HG02973 (cell line): ENCODE data around the gene COL23A1.

ENCODE experiments used
- ATAC-seq: cut with Tn5 transposase; IDR thresholded peaks from one replicate; pipeline ENCODE4 v1.9.1; 2021; ENCODE audit warnings: moderate library complexity; ENCODE audit not compliant: unreplicated experiment

The COL23A1 gene

GRCh38 chr5:178367736-178368120 is 222.5 kb downstream of the COL23A1 start:
- ATAC-seq = no peak

- ATAC-seq = no peak
Measured at GRCh38 chr5:178366998-178367735, 223.0 kb downstream of the COL23A1 start.

DNA sequence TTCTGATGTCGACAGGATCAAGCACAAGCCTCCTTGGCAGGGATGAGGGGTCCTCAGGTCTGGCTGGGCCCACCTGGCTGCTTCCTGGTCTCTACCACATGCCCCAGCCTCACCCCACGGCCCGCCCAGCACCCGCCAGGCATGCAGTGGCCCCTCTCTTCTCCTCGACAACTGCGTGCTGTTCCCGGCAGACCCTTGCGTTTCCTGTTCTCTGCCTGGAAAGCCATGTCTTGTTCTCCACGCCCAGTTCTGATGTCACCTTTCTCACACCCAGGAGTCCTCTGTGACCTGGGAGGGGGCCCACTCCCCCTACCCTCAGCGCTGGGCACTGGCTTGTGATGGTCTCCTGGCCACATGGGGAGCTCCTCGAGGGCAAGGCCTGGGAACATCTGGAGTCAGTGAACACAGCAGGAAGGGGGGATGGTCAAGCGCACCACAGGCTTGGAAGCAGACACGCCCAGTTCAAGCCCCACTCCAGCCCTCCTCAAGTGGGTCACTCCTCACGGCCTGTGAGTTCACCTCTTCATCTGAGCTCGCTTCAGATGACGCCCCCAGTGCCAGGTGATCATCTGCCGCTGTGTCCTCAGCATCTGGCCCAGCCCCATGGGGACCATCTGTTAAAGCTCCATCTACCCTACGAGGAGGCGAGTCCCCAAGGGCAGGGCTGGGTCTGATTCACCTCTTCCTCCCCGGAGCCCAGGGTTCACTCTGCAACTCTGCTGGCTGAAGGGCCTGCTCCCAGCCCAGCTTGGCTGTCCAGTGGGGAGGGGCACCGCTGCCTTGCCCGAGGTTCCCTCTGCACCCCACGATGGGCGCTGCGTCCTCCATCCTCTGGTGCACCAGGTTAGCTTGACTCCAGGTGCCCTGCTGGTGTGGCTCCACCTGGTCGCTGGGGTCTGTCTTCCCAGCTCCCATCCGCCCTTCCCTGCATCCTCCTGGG is 224.4 kb downstream of the COL23A1 start:
- ATAC-seq = no peak

DNA sequence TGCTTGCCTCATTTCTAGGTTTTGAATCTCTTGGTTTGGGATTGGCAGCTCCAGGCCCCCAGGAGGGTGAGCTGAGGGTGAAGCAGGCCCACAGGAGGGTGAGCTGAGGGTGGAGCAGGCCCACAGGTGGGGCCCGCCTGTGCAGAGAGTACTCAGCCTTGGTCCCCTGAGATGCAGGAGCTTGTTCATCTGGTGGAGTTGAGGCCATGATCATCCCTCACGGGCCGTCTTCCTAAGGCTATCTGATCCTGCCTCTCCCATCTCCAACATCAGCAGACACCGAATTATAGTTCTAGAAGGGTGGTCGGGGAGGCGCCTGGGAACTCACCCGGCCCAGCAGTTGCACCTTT is 225.9 kb downstream of the COL23A1 start:
- no peak for ATAC-seq

GRCh38 chr5:178363501-178364325 is 226.5 kb downstream of the COL23A1 start:
- ATAC-seq = no peak

- no peak for ATAC-seq
Measured at GRCh38 chr5:178361657-178362445, 228.3 kb downstream of the COL23A1 start.

GRCh38 chr5:178360926-178361235 is 229.3 kb downstream of the COL23A1 start:
- no peak for ATAC-seq

DNA sequence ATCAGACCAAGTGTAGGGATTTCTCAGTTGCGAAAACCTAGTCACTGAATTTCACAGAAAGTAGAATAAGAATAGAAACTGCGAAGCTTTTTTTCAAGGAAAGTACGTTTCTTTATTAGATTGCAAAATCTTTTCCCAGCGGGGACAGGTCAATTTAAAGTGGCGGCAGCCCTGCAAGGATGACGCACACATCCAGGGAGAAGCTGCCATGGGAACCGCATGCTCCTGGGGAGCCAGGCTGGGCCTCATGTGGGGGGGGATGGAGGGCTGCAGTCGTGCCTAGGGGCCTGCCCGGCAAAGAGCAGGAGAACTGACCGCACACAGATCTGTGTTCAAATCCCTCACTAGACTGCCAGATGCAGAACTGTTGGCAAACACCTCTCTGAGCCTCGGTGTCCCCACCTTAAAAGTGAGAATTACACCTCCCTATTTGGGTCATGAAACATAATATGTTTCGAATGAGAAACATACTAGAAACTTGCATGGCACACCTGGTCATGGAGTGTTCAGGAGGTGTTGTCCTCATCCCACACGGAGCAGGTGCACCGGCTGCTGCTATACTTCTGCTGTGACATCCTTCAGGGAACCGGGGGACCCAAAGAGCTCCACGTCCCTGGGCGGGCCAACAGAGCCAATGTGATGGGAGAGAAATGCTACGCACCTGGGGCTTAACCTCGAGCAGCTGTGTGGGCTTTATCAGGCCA is 229.8 kb downstream of the COL23A1 start:
- ATAC-seq = no peak

DNA sequence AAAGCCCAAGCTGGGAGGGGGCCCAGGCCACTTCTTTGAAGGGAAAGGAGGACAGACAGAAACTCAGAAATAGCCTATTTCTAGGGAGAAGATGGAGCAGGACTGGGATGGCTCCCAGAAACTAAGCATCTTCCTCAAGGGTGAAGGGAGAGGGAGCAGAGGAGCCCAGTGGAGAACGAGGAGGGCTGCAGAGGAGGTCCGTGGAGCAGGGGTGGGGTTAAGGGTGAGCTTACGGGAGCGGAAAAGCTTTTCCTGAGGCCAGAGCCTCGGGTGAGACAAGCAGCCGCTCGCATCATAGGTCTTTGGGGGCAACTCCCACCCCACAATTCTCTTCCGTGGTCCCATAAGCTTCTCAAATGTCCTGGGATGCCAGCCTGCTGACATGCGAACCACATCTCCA is 230.5 kb downstream of the COL23A1 start:
- no peak for ATAC-seq

DNA sequence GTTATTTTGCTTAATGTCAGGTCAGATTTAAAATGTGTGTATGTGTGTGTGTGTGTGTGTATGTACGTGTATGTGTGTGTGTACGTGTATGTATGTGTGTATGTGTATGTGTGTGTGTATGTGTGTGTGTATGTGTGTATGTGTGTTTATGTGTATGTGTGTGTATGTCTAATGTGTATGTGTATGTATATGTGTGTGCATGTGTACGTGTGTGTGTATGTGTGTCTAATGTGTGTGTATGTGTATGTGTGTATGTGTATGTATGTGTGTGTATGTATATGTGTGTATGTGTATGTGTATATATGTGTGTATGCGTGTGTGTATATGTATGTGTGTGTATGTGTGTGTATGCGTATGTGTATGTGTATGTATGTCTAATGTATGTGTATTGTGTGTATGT is 232.5 kb downstream of the COL23A1 start:
- no peak for ATAC-seq

DNA sequence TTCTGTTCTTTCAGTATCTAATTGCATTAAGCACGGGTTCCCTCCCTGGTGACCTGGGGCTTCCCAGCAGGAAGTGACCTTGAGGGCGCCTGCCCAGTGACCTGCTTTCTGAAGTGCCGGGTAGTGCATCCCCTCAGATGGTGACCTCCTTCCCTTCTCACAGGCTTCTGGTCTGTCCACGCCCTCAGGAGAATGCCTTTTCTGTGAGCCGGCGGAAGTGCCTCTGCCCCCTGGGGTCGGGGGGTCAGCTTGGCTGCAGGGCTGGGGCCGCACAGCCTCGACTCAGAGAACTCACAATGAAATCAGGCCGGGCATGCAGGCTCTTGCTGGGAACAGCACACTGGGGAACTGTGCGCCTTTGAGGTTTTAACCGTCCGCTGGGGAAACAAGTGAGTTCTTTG is 233.1 kb downstream of the COL23A1 start:
- no peak for ATAC-seq

- no peak for ATAC-seq
Measured at GRCh38 chr5:178356431-178356872, 233.7 kb downstream of the COL23A1 start.

GRCh38 chr5:178355671-178356070 is 234.5 kb downstream of the COL23A1 start:
- no peak for ATAC-seq

- no peak for ATAC-seq
Measured at GRCh38 chr5:178353461-178353860, 236.7 kb downstream of the COL23A1 start.

GRCh38 chr5:178352035-178352349 is 238.2 kb downstream of the COL23A1 start:
- ATAC-seq = no peak

GRCh38 chr5:178351221-178352034 is 238.8 kb downstream of the COL23A1 start:
- no peak for ATAC-seq

DNA sequence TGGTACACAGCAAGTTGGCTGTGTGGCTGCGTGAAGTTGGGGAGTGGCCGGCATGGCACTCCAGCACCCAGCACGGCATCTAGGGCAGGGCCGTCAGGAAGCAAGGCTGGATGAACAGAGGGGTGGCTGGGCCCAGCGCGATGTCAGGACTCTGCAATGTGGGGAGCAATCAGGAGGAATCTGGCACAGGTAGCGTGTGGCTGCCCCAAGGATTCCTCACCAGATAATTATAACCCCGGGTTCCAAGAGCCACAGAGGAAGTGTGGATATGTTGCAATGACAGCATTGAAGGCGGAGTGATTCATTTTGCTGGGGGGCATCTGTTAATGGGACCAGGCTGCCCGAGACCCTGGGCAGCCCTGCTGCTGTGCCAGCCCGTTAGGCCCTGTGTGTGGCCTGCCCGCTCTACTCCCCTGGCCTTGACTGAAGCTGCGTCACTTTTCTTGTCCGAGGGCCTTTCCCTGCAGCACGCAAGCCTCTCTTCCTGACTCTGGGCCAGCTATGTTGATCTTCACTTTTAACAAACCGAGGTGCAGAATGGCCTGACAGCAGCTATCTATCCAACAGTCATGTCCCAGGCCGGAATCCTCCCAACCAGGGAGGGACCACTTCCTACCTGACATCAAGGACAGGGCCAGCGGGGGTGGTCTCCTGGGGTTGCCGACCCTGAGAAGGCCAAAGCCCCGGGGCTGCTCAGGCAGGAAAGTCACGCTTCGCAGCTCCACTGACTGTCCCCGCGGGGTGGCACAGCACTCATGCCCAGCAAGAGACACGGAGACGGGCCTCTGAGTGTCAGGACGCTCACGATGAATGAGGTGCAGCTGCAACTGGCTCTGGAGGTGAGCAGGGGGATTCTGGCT is 239.6 kb downstream of the COL23A1 start:
- ATAC-seq = no peak

DNA sequence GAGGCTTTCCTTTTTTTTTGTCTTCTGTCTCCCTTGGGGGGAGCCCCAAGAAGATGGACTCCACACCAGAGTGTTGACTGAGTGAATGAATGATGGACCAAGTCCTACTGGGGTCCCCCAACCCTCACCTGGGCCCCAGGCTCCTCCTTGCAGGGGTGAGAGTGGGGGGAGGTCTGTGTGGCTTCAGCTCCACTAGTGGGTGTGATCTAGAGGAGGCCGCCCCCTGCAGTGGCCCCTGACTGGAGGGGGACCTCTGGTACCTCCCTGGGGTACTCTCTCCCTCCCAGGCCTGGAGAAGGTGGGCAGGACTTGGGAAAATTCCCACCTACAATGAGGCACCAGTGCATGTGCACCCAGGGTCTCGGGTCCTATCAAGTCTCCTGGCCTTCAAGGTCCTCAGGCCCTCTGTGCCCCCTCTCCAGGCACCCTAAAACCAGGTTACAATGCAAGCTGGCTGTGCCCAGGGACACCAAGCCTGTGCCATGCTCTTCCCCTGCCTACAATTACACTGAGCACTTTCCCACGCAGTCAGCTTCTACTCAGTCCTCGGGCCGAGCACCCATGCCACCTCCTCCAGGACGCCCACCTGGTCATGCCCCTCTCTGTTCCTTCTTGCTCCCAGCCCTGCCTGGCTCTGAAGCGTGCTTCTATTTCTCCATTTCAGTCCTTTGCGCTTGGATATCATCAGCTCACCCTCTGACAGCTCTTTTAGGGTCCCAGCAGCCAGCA is 240.4 kb downstream of the COL23A1 start:
- ATAC-seq = no peak
